ENCODE measurements around the gene ADARB2.

GRCh38 chr10:1473874-1474273, 263.5 kb downstream of the ADARB2 start:
- TF ChIP-seq CTCF (IDR thresholded peaks at IDR 0.05): no peak
- no peak for TF ChIP-seq POLR2A (IDR thresholded peaks at IDR 0.05)
